NCI-H2081 treated with DMSO at 0.1 percent for 48 hours (cell line): ENCODE results near the gene UBL3.

ENCODE experiments used
- DNase-seq: peaks from one replicate; lab custom pipeline; 2025; lab: John Stamatoyannopoulos, UW

Gene UBL3

GRCh38 chr13:29850213-29850898, at the start of gene UBL3:
Gene UBL3 (minus strand): TSS chr13:29850617. CDS start chr13:29849538, 1,079 bp downstream.
- DNase-seq = peak; percentile 53

- no peak for DNase-seq
Observed at GRCh38 chr13:29897102-29897501, 46.7 kb upstream of the UBL3 start.

GRCh38 chr13:29893438-29893837, 43.0 kb upstream of the UBL3 start:
- no peak for DNase-seq

GRCh38 chr13:29892151-29892550, 41.7 kb upstream of the UBL3 start:
- peak; percentile 61 for DNase-seq

GRCh38 chr13:29889111-29889510, 38.7 kb upstream of the UBL3 start:
- DNase-seq = no peak

- no peak for DNase-seq
Observed at GRCh38 chr13:29888306-29888705, 37.9 kb upstream of the UBL3 start.

- no peak for DNase-seq
Observed at GRCh38 chr13:29887686-29888085, 37.3 kb upstream of the UBL3 start.

GRCh38 chr13:29887030-29887557, 36.7 kb upstream of the UBL3 start:
- no peak for DNase-seq

GRCh38 chr13:29886446-29886845, 36.0 kb upstream of the UBL3 start:
- no peak for DNase-seq

- DNase-seq = no peak
Observed at GRCh38 chr13:29885989-29886388, 35.6 kb upstream of the UBL3 start.

GRCh38 chr13:29884671-29885430, 34.4 kb upstream of the UBL3 start:
- DNase-seq = no peak

- no peak for DNase-seq
Observed at GRCh38 chr13:29883941-29884518, 33.6 kb upstream of the UBL3 start.

- no peak for DNase-seq
Observed at GRCh38 chr13:29882076-29882475, 31.7 kb upstream of the UBL3 start.

- no peak for DNase-seq
Observed at GRCh38 chr13:29878101-29878500, 27.7 kb upstream of the UBL3 start.

- no peak for DNase-seq
Observed at GRCh38 chr13:29877456-29878078, 27.1 kb upstream of the UBL3 start.

- no peak for DNase-seq
Observed at GRCh38 chr13:29875646-29876045, 25.2 kb upstream of the UBL3 start.

- DNase-seq = no peak
Observed at GRCh38 chr13:29868581-29868980, 18.2 kb upstream of the UBL3 start.

- DNase-seq = no peak
Observed at GRCh38 chr13:29865934-29866333, 15.5 kb upstream of the UBL3 start.

- no peak for DNase-seq
Observed at GRCh38 chr13:29861694-29862110, 11.3 kb upstream of the UBL3 start.

GRCh38 chr13:29859971-29860370, 9.6 kb upstream of the UBL3 start:
- DNase-seq = no peak

- DNase-seq = no peak
Observed at GRCh38 chr13:29858667-29859066, 8.2 kb upstream of the UBL3 start.

GRCh38 chr13:29858231-29858630, 7.8 kb upstream of the UBL3 start:
- DNase-seq = no peak
